ENCODE data around the gene EP400.

- no peak for TF ChIP-seq EZH2 (IDR thresholded peaks at IDR 0.05; ENCODE audit: borderline replicate concordance, low read depth, low read length, poor library complexity, severe bottlenecking)
- TF ChIP-seq CTCF (conservative IDR thresholded peaks at IDR 0.05; ENCODE audit: low read depth, low read length), result no peak
These were observed 80.0 kb downstream of the EP400 start for GRCh38 chr12:132029503-132030300.
